NOMO-1 (cell line): ENCODE results near the gene PLCG1.

Experiments
- DNase-seq, 2 experiments: peaks; one replicate each; lab custom pipeline; 2025; ENCODE audit not compliant: unreplicated experiment in 2 of 2; lab: John Stamatoyannopoulos, UW

The PLCG1 gene

GRCh38 chr20:41202426-41202825 lies 65.1 kb downstream of the PLCG1 start:
- no peak for DNase-seq

GRCh38 chr20:41203660-41204059 lies 66.3 kb downstream of the PLCG1 start:
- no peak for DNase-seq

- no peak for DNase-seq
Observed at GRCh38 chr20:41204304-41205265, 67.2 kb downstream of the PLCG1 start.

- no peak for DNase-seq
Observed at GRCh38 chr20:41205313-41205712, 68.0 kb downstream of the PLCG1 start.

GRCh38 chr20:41213150-41213820 lies 75.9 kb downstream of the PLCG1 start:
- no peak for DNase-seq

GRCh38 chr20:41214202-41214601 lies 76.9 kb downstream of the PLCG1 start:
- DNase-seq = no peak

GRCh38 chr20:41214666-41215065 lies 77.3 kb downstream of the PLCG1 start:
- DNase-seq = no peak

- DNase-seq = no peak
Observed at GRCh38 chr20:41217422-41217821, 80.1 kb downstream of the PLCG1 start.

GRCh38 chr20:41218466-41218865 lies 81.1 kb downstream of the PLCG1 start:
- DNase-seq = no peak

GRCh38 chr20:41219824-41220223 lies 82.5 kb downstream of the PLCG1 start:
- DNase-seq = no peak

- DNase-seq = no peak
Observed at GRCh38 chr20:41221614-41222218, 84.4 kb downstream of the PLCG1 start.

- no peak for DNase-seq
Observed at GRCh38 chr20:41222296-41222695, 85.0 kb downstream of the PLCG1 start.

- DNase-seq = no peak
Observed at GRCh38 chr20:41222703-41223102, 85.4 kb downstream of the PLCG1 start.

GRCh38 chr20:41223112-41223511 lies 85.8 kb downstream of the PLCG1 start:
- DNase-seq = no peak

- DNase-seq = peak; percentile 26 to 80
Observed at GRCh38 chr20:41224281-41224680, 86.9 kb downstream of the PLCG1 start.

- DNase-seq = peak in 1 of 2 experiments; percentile 90
Observed at GRCh38 chr20:41225091-41225490, 87.7 kb downstream of the PLCG1 start.

- no peak for DNase-seq
Observed at GRCh38 chr20:41226426-41226825, 89.1 kb downstream of the PLCG1 start.
